HCT116 (cell line): ENCODE measurements around the gene CKLF. TPM values are rescaled to one million over a fixed set of nuclear protein-coding genes. Genes with fewer than 3 reads are reported as not detected.

Experiments
- ATAC-seq: fragments of 200-7000 bp; cut with Tn5 transposase; 2 replicates; pipeline ENCODE4 v1.9.1; 2020; ENCODE audit warnings: mild to moderate bottlenecking, moderate library complexity
- BruUV-seq: library from RNA; stranded (reverse); fragments of 400-500 nt; replicated peaks from 2 replicates; lab custom pipeline; 2021; lab: Mats Ljungman, UMichigan
- CTCF ChIA-PET: fragments of 300-600 bp; sonication (Branson Sonifier 250); formaldehyde crosslinking; loops from one replicate; lab custom pipeline; 2021; ENCODE audit warnings: antibody characterized with exemption; lab: Charles Lee
- POLR2A ChIA-PET: fragments of 300-600, 350-600 bp; sonication (Branson Sonifier 250); formaldehyde crosslinking; loops from one replicate; lab custom pipeline; 2021; ENCODE audit warnings: antibody characterized with exemption; lab: Charles Lee
- RAD21 ChIA-PET, 2 experiments: fragments of 300-600 bp; sonication (Branson Sonifier 250); formaldehyde crosslinking; loops; one replicate each; lab custom pipeline; 2023; ENCODE audit warnings: low total read pairs in 2 of 2; ENCODE audit not compliant: uncharacterized antibody in 2 of 2, unreplicated experiment in 2 of 2, low non-redundant PET in 1 of 2; lab: Charles Lee
- DNase-seq: peaks from one replicate; pipeline ENCODE4 v3.0.0-alpha.2; 2010; ENCODE audit warnings: low read depth, low spot score
- H2AFZ ChIP-seq: fragments of 200-600 bp; shearing (Covaris generic), sonication (generic); 2 replicates; pipeline ENCODE4 v1.6.1; 2017; ENCODE audit warnings: low read depth, mixed run types, mixed read lengths, antibody characterized with exemption, low read length; ENCODE audit not compliant: poor library complexity, severe bottlenecking
- H3K27ac ChIP-seq: 2 replicates; pipeline ENCODE4 v1.5.1; 2012; ENCODE audit warnings: low read depth, low read length
- H3K27me3 ChIP-seq: fragments of 200-600 bp; sonication (generic); 2 replicates; pipeline ENCODE4 v1.6.1; 2016; ENCODE audit warnings: mixed run types, low read length, mixed read lengths; ENCODE audit not compliant: insufficient read depth
- H3K36me3 ChIP-seq, 2 experiments: fragments of 200-500 bp in 1 of 2; fragments of 200-600 bp in 1 of 2; sonication (Bioruptor generic) in 1 of 2; sonication (generic) in 1 of 2; 2 replicates each; pipeline versions ENCODE4 v1.5.1 to v1.6.1; 2014 to 2016; ENCODE audit warnings: low read length in 2 of 2, inconsistent platforms in 1 of 2, mixed read lengths in 1 of 2, mixed run types in 1 of 2; ENCODE audit not compliant: insufficient read depth in 2 of 2, control insufficient read depth in 1 of 2
- H3K4me1 ChIP-seq, 2 experiments: fragments of 200-600 bp in 1 of 2; sonication (generic) in 1 of 2; 2 replicates each; pipeline versions ENCODE4 v1.5.1 to v1.6.1; 2012 to 2017; ENCODE audit warnings: low read length in 2 of 2, inconsistent platforms in 1 of 2, mild to moderate bottlenecking in 1 of 2, mixed read lengths in 1 of 2, mixed run types in 1 of 2, moderate library complexity in 1 of 2; ENCODE audit not compliant: insufficient read depth in 2 of 2, control insufficient read depth in 1 of 2
- H3K4me2 ChIP-seq: fragments of 200-600 bp; sonication (generic); 2 replicates; pipeline ENCODE4 v1.6.1; 2017; ENCODE audit warnings: mixed run types, low read length, mixed read lengths
- H3K4me3 ChIP-seq, 2 experiments: fragments of 200-600 bp in 1 of 2; sonication (generic) in 1 of 2; replicated peaks in 1 of 2; 2 replicates each; pipeline ENCODE4 v1.5.1; 2011 to 2016; ENCODE audit warnings: low read length in 2 of 2, control low read depth in 1 of 2, low read depth in 1 of 2, mild to moderate bottlenecking in 1 of 2, mixed read lengths in 1 of 2, mixed run types in 1 of 2
- H3K79me2 ChIP-seq: fragments of 200-600 bp; sonication (generic); 2 replicates; pipeline ENCODE4 v1.6.1; 2017; ENCODE audit warnings: mild to moderate bottlenecking, mixed run types, low read length, moderate library complexity, mixed read lengths; ENCODE audit not compliant: insufficient read depth
- H3K9ac ChIP-seq: fragments of 200-600 bp; sonication (generic); 2 replicates; pipeline ENCODE4 v1.6.1; 2016; ENCODE audit warnings: low read length, mixed read lengths
- H3K9me2 ChIP-seq: fragments of 200-600 bp; sonication (generic), shearing (Covaris generic); 2 replicates; pipeline ENCODE4 v1.6.1; 2017; ENCODE audit warnings: mixed run types, mild to moderate bottlenecking, moderate library complexity; ENCODE audit not compliant: insufficient read depth
- H3K9me3 ChIP-seq, 2 experiments: fragments of 200-500 bp in 1 of 2; fragments of 200-600 bp in 1 of 2; sonication (Bioruptor generic) in 1 of 2; sonication (generic) in 1 of 2; 2 replicates each; pipeline ENCODE4 v1.6.1; 2014 to 2017; ENCODE audit warnings: low read length in 2 of 2, mixed read lengths in 2 of 2, inconsistent platforms in 1 of 2, low read depth in 1 of 2, mild to moderate bottlenecking in 1 of 2, mixed run types in 1 of 2, moderate library complexity in 1 of 2; ENCODE audit not compliant: control insufficient read depth in 1 of 2, insufficient read depth in 1 of 2
- H4K20me1 ChIP-seq: fragments of 200-600 bp; sonication (generic), shearing (Covaris generic); 2 replicates; pipeline ENCODE4 v1.6.1; 2017; ENCODE audit warnings: mixed run types, mild to moderate bottlenecking, moderate library complexity; ENCODE audit not compliant: insufficient read depth
- CTCF ChIP-seq, 3 experiments: fragments of 200-600 bp in 1 of 3; sonication (generic) in 1 of 3; IDR thresholded peaks in 2 of 3; conservative IDR thresholded peaks in 1 of 3; 2 replicates each; pipeline ENCODE4 v1.5.1; 2012 to 2017; ENCODE audit warnings: low read depth in 2 of 3, low read length in 2 of 3, antibody characterized with exemption in 1 of 3, borderline replicate concordance in 1 of 3, control low read depth in 1 of 3, mild to moderate bottlenecking in 1 of 3, mixed read lengths in 1 of 3, mixed run types in 1 of 3, moderate library complexity in 1 of 3; ENCODE audit not compliant: insufficient read depth in 1 of 3
- EZH2phosphoT487 ChIP-seq: fragments of 200-600 bp; IDR thresholded peaks from 2 replicates; pipeline ENCODE4 v1.6.1; 2018; ENCODE audit warnings: antibody characterized with exemption, borderline replicate concordance
- JUND ChIP-seq: IDR thresholded peaks from 2 replicates; pipeline ENCODE4 v1.6.1; 2012
- MAX ChIP-seq: IDR thresholded peaks from 2 replicates; pipeline ENCODE4 v1.6.1; 2012
- POLR2A ChIP-seq: IDR thresholded peaks from 2 replicates; pipeline ENCODE4 v1.7.0; 2011; ENCODE audit warnings: borderline replicate concordance; ENCODE audit not compliant: insufficient read depth, insufficient read length; ENCODE audit errors: extremely low read depth
- POLR2AphosphoS5 ChIP-seq: IDR thresholded peaks from 2 replicates; pipeline ENCODE4 v1.6.1; 2011; ENCODE audit warnings: mild to moderate bottlenecking, low read depth, low read length, moderate library complexity
- REST ChIP-seq: IDR thresholded peaks from 2 replicates; pipeline ENCODE4 v1.6.1; 2012; ENCODE audit warnings: low read depth
- TCF7L2 ChIP-seq: IDR thresholded peaks from 2 replicates; pipeline ENCODE4 v1.7.0; 2011; ENCODE audit warnings: borderline replicate concordance, inconsistent platforms; ENCODE audit not compliant: insufficient read depth, insufficient read length; ENCODE audit errors: extremely low read depth
- ZFX ChIP-seq: fragments of 450-650 bp; IDR thresholded peaks from 2 replicates; pipeline ENCODE4 v1.6.1; 2017
- ZNF274 ChIP-seq: fragments of 200-500 bp; sonication (Bioruptor generic); IDR thresholded peaks from 2 replicates; pipeline ENCODE4 v1.6.1; 2014; ENCODE audit warnings: mild to moderate bottlenecking, low read depth, low read length, inconsistent platforms
- intact Hi-C: fragments of 100-400 bp; cut with micrococcal nuclease; formaldehyde crosslinking; loops from 2 replicates; pipeline ENCODE4 v1.10.0; 2022
- total RNA-seq: library from RNA; stranded (reverse); gene quantifications from one replicate; pipeline ENCODE4 v1.2.1, GENCODE V29; 2021; ENCODE audit not compliant: unreplicated experiment

Gene CKLF
- total RNA-seq, 1 experiment from 2014 or later = 38.6 TPM

- intact Hi-C loops = no loop called here
- Histone ChIP-seq H3K27ac (no peak overlapping the region), H3K4me2 (no peak overlapping the region), H3K79me2 (no peaks in the 10 kb centered on the region), H3K36me3 (no peaks in the 10 kb centered on the region), H2AFZ (no peak overlapping the region), H3K4me1 (no peaks in the 10 kb centered on the region), H3K9me3 (no peaks in the 10 kb centered on the region), H3K4me3 (no peak overlapping the region), H4K20me1 (no peaks in the 10 kb centered on the region), H3K9me2 (no peaks in the 10 kb centered on the region), H3K27me3 (no peaks in the 10 kb centered on the region), H3K9ac (no peak overlapping the region)
- ChIA-PET RAD21 (no interaction called here), CTCF (interaction anchor here (1.9 kb wide), 1 partner anchor 11 kb away, joined by 11 read pairs; no protein-coding TSS in a partner anchor), POLR2A (no interaction called here)
- BruUV-seq = no TSS peak
- TF ChIP-seq ZNF274 = no peak
- TF ChIP-seq CTCF (IDR thresholded peaks at IDR 0.05 in 2 of 3, conservative IDR thresholded peaks at IDR 0.05 in 1 of 3; ENCODE audit: borderline replicate concordance in 1 of 3, insufficient read depth in 1 of 3, low read depth in 2 of 3, low read length in 2 of 3) = no peak
- no peak for TF ChIP-seq POLR2A
- TF ChIP-seq EZH2phosphoT487 = no peak
- no peak for TF ChIP-seq TCF7L2
- ATAC-seq (no peak), DNase-seq (no peak)
Measured at GRCh38 chr16:66596986-66597848, 44.8 kb downstream of the CKLF start.

- ATAC-seq = no peak
- POLR2A ChIA-PET = no interaction called here
Measured at GRCh38 chr16:66598111-66598510, 45.7 kb downstream of the CKLF start.

More at GRCh38 chr16:66598111-66598510, 45.7 kb downstream of the CKLF start:
- H3K9me2 ChIP-seq = no peaks in the 10 kb centered on the region
- H3K36me3 ChIP-seq = no peaks in the 10 kb centered on the region
- CTCF ChIA-PET = interaction anchor here (1.9 kb wide), 1 partner anchor 10 kb away, joined by 11 read pairs; no protein-coding TSS in a partner anchor
- DNase-seq = no peak
- H3K4me2 ChIP-seq = no peak overlapping the region
- H3K79me2 ChIP-seq = no peaks in the 10 kb centered on the region
- intact Hi-C loops = no loop called here
- TF ChIP-seq JUND (no peak), REST (no peak), POLR2A (no peak), MAX (no peak), ZFX (no peak), EZH2phosphoT487 (no peak), POLR2AphosphoS5 (no peak)
- H3K9me3 ChIP-seq = no peaks in the 10 kb centered on the region
- H3K27ac ChIP-seq = no peak overlapping the region
- no peak overlapping the region for H2AFZ ChIP-seq
- RAD21 ChIA-PET = no interaction called here
- H3K27me3 ChIP-seq = no peaks in the 10 kb centered on the region
- BruUV-seq = no TSS peak
- H4K20me1 ChIP-seq = no peaks in the 10 kb centered on the region
- no peak overlapping the region for H3K9ac ChIP-seq
- no peaks in the 10 kb centered on the region for H3K4me1 ChIP-seq
- H3K4me3 ChIP-seq = no peak overlapping the region
